Fibroblast of pulmonary artery (primary cell): ENCODE results near the gene INTS1.

Source experiments
- DNase-seq: peaks from one replicate; pipeline ENCODE4 v3.0.0-alpha.2; 2010; ENCODE audit warnings: low read depth
- H3K4me3 ChIP-seq: replicated peaks from 2 replicates; pipeline ENCODE4 v1.5.1; 2011; ENCODE audit warnings: low read depth, mild to moderate bottlenecking, control low read depth, low read length, moderate library complexity
- TF ChIP-seq, protein P1 (sequence below): IDR thresholded peaks from 2 replicates; pipeline ENCODE4 v1.5.1; 2011; ENCODE audit warnings: mild to moderate bottlenecking, control low read depth, low read length, inconsistent platforms; ENCODE audit errors: missing control alignments

INTS1 gene

DNA sequence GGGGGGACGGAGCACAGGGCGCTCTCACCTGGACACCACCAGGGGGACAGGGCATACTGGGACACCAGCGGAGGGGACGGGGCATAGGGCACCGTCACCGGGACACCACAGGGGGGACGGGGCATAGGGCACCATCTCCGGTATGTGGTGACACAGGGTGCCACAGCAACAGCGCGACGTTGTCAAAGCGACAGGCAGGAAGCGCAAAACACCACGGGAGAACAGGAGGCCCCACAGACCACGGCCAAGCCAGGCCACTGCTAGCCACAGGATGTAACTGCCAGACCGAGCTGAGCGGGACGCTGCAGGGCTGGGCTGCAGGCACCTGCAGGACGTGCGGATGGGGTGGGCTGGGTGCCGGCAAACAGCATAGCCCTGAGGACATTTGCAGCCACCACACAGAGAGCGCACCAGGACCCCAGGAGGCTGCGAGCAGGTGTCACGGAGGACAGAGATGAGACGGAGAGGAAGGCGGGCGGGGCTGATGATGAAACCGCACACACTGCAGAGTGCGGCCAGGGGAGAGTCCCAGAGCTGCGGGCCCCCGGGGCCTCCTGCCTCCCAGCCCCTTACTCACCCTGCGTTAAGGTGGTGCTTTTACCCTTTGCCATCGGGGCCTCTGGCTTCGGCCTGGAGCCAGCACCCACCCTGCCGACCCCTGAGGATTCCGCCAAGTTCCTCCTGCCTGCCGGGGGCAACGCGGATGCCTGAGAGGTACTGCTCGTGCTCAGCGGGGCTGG, 62.4 kb downstream of the INTS1 start:
- TF ChIP-seq, protein P1, sequence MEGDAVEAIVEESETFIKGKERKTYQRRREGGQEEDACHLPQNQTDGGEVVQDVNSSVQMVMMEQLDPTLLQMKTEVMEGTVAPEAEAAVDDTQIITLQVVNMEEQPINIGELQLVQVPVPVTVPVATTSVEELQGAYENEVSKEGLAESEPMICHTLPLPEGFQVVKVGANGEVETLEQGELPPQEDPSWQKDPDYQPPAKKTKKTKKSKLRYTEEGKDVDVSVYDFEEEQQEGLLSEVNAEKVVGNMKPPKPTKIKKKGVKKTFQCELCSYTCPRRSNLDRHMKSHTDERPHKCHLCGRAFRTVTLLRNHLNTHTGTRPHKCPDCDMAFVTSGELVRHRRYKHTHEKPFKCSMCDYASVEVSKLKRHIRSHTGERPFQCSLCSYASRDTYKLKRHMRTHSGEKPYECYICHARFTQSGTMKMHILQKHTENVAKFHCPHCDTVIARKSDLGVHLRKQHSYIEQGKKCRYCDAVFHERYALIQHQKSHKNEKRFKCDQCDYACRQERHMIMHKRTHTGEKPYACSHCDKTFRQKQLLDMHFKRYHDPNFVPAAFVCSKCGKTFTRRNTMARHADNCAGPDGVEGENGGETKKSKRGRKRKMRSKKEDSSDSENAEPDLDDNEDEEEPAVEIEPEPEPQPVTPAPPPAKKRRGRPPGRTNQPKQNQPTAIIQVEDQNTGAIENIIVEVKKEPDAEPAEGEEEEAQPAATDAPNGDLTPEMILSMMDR, result no peak
- no peak for DNase-seq
- no peak overlapping the region for H3K4me3 ChIP-seq

DNA sequence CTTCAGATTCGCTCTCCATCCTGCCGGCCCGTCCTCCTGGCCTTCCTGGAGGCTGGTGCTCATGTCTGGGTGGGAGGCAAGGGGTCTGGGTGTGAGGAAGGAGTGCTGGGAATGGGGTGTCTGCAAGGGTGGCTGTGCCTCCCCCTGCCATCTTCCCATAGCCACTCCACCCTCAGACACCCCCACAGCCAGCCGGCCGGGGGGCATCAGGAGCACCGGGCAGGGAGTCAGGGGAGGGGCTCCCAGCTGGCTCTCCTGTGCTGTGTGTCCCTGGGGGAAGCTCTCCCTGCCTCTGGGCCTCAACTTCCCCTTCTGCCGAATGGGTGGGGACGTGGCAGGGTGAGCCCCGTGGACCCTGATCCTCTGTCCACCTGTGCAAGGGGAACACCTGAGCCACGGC, 63.6 kb downstream of the INTS1 start:
- no peak for DNase-seq
- TF ChIP-seq, protein P1, result no peak
- H3K4me3 ChIP-seq, result no peak overlapping the region

DNA sequence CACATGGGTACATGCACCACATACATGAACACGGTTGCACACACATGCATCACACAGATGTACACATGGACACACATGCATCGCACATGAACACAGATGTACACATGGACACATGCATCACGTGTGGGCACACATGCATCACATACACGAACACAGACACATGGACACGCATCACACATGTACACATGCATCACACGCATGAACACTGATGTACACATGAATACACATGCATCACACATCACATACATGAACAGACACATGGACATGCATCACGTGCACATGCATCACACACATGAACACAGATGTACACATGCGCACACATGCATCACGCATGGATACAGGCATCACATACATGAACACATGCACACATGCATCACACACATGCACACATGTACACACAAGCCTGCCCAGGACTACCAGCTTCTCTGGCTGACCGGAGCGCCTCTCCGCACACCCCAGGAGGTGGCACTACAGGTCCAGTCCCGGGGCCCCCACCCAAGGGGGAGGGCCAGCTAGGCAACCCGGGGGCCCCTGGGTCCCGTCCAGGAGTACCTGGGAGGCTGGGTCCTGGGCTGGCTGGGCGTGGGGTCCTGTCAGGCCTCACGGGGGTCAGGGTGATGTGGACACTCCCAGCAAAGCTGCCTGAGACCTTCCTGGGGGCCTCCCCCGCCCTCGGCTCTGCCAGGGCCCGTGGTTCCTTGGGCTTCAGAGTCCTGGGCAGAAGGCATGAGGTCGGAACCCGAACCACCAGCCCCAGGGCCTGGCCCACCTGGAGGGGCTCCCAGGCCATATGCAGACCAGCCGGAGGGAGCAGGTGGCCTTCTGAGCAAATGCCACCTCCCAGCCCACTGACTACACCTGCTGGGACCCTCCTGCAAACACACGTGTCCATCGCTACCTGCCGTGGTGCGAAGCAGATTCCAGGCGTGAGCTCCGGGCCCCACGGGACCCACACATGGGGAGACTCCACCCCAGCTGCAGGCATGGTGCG, 64.5 kb downstream of the INTS1 start:
- H3K4me3 ChIP-seq, result no peak overlapping the region
- TF ChIP-seq, protein P1, result no peak
- no peak for DNase-seq

DNA sequence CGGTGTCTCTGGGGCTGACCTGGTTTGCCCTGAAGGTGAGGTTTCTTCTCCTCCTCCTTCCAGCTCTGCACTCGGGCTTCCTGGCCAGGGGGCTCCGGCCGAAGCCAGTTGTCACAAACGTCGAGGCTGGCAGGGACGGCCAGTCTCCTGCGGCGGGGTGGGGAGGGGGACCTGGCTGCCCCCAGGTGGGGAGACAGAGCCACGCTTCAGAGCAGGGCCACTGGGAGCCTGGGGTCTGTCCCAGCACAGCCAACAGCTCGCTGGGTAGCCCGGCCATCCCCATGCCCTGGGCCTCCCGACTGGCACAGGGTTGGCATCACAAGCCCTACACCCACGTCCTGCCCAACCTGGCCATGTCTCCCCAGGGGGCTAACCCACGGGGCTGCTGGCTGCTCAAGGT, 65.4 kb downstream of the INTS1 start:
- DNase-seq, result no peak
- TF ChIP-seq, protein P1, result no peak
- no peak overlapping the region for H3K4me3 ChIP-seq

DNA sequence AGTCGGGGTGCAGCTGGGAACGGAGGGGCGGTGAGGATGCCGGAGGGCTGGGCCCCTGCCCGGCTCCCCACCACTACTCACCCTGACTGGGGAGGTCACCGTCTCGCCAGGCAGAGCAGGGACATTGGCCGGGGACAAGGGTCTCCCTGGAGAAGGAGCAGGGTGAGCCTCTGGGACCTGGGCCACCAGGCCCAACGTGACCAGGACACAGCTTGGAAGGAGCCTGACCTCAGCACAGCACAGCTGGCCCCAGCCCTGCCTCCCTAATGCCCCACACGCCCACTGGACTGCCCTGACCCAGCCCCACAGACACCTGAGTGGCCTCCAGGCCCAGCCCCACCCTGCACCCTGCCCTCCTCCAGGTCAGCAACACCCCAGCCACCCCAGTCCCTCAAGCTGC, 66.0 kb downstream of the INTS1 start:
- DNase-seq, result no peak
- TF ChIP-seq, protein P1, result no peak

DNA sequence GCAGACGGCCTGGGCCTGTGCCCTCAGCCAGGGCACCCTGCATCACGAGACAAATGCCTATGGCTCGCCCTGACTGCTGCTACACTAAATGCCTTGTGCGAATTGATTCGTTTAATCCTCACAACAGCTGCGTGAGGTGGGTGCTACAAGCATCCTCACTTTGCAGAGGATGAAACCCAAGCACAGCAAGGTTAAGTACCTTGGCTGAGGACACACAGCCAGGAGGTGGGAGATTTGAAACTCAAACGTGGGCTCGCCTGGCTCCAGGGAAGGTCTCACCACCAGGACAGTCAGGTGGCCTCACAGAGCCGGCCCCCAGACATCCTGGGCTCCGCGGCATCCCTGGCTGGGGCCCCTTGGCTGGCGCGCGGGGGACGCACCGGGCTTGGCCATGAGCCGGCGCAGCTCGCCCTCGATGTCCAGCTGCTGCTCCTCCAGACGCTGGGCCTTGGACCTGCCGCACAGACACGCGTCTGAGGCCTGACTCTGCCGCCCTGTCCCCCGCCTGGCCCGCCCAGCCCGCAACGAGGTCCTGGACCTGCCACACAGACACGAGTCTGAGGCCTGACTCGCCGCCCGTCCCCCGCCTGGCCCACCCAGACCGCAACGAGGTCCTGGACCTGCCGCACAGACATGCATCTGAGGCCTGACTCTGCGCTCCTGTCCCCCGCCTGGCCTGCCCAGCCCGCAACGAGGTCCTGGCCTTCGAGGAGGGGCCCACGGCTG, 66.9 kb downstream of the INTS1 start:
- no peak for DNase-seq
- H3K4me3 ChIP-seq, result no peak overlapping the region
- TF ChIP-seq, protein P1, result no peak

More for the DNA sequence above, 66.0 kb downstream of the INTS1 start:
- H3K4me3 ChIP-seq, result no peak overlapping the region
